Choroid plexus epithelial cell (primary cell): ENCODE results near the gene ZNF503.
"Not testable (repeated sequence)": the region's sequence is repeated elsewhere in the genome, so short reads cannot be mapped to it uniquely, and the experiment has no call there.

ENCODE experiments used
- DNase-seq: peaks from one replicate; pipeline ENCODE4 v3.0.0-alpha.2; 2010; ENCODE audit warnings: low read depth
- H3K4me3 ChIP-seq: 2 replicates; pipeline ENCODE4 v1.5.1; 2011; ENCODE audit warnings: low read depth, mild to moderate bottlenecking, control low read depth, low read length, moderate library complexity
- CTCF ChIP-seq: conservative IDR thresholded peaks from 2 replicates; pipeline ENCODE4 v1.5.1; 2011; ENCODE audit warnings: low read depth, mild to moderate bottlenecking, control low read depth, inconsistent platforms, low read length, moderate library complexity

ZNF503 gene

GRCh38 chr10:75377869-75378268 lies 23.7 kb downstream of the ZNF503 start:
- TF ChIP-seq CTCF, result no peak
- no peak overlapping the region for H3K4me3 ChIP-seq
- DNase-seq, result no peak

GRCh38 chr10:75375838-75376237 lies 25.7 kb downstream of the ZNF503 start:
- DNase-seq, result no peak
- no peak overlapping the region for H3K4me3 ChIP-seq
- TF ChIP-seq CTCF, result no peak

- H3K4me3 ChIP-seq, result no peak overlapping the region
- DNase-seq, result no peak
- no peak for TF ChIP-seq CTCF
Measured at GRCh38 chr10:75371010-75371409, 30.6 kb downstream of the ZNF503 start.

GRCh38 chr10:75369838-75370237 lies 31.7 kb downstream of the ZNF503 start:
- H3K4me3 ChIP-seq, DNase-seq: not testable (repeated sequence)

GRCh38 chr10:75367901-75368300 lies 33.7 kb downstream of the ZNF503 start:
- no peak for TF ChIP-seq CTCF
- no peak for DNase-seq
- H3K4me3 ChIP-seq, result no peak overlapping the region

- no peak overlapping the region for H3K4me3 ChIP-seq
- no peak for TF ChIP-seq CTCF
- no peak for DNase-seq
Measured at GRCh38 chr10:75367021-75367487, 34.5 kb downstream of the ZNF503 start.

- TF ChIP-seq CTCF, result no peak
Measured at GRCh38 chr10:75363431-75363830, 38.1 kb downstream of the ZNF503 start.

GRCh38 chr10:75359876-75360275 lies 41.7 kb downstream of the ZNF503 start:
- not testable (repeated sequence) for H3K4me3 ChIP-seq
- peak; percentile 8 for DNase-seq

More at GRCh38 chr10:75363431-75363830, 38.1 kb downstream of the ZNF503 start:
- no peak overlapping the region for H3K4me3 ChIP-seq
- DNase-seq, result no peak
